Stimulated activated CD4-positive, alpha-beta T cell treated with anti-CD3 and anti-CD28 coated beads, Interleukin-15, amount 100 ng/mL, for 24 hours (primary cell): ENCODE results near the gene CAMK2A.

Source experiments
- DNase-seq: peaks from one replicate; pipeline ENCODE4 v3.0.0-alpha.2; 2020

Gene CAMK2A

DNA sequence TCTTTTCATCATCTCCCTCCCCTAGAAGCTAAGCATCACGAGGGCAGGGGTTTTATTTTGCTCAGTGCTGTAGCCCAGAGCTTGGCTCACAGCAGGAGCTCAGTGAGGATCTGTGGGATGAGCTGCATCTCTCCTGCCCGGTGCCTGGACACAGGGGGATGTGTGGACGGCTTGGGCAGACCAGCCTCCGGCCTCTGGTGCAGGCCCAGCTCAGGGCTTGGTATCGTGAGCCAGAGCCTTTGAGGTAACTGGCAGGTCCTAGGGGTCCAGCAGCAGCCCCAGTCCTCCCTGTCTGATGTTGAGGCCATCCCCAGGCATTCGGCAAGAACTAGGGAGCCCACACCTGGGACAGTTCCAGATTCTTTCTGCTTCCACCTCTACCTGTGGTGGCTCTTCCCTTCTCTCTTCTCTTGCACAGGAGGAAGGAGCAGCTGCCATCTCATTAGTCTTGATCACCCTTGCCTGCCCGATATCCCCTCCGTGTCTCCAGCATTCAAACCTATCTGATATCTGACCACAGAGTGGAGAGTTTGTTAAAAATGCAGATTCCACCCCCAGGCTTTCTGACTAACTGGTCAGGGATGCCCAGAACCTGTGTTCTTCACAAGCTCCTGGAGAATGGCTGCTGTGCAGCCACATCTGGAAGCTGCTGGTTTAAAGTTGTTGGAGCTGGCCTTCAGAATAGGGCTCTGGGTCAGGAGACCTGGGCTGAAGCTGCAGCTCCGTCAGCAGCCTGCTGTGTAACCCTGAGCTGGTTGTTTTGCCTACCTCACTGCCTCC is 107.6 kb downstream of the CAMK2A start:
- no peak for DNase-seq

DNA sequence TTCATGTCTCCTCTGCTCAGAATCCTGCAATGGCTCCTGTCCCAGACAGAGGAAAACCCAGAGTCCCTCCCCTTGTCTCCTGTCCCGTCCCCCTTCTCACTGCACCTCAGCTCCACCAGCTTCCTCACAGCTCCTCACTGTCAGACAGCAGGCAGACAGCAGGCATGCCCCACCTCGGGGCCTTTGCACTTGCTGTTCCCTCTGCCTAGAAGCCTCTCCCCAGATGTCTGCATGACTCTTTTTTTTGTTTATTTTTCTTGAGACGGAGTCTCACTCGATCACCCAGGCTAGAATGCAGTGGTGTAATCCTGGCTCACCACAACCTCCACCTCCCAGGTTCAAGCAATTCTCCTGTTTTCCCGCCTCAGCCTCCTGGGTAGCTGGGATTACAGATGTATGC is 108.5 kb downstream of the CAMK2A start:
- no peak for DNase-seq

DNA sequence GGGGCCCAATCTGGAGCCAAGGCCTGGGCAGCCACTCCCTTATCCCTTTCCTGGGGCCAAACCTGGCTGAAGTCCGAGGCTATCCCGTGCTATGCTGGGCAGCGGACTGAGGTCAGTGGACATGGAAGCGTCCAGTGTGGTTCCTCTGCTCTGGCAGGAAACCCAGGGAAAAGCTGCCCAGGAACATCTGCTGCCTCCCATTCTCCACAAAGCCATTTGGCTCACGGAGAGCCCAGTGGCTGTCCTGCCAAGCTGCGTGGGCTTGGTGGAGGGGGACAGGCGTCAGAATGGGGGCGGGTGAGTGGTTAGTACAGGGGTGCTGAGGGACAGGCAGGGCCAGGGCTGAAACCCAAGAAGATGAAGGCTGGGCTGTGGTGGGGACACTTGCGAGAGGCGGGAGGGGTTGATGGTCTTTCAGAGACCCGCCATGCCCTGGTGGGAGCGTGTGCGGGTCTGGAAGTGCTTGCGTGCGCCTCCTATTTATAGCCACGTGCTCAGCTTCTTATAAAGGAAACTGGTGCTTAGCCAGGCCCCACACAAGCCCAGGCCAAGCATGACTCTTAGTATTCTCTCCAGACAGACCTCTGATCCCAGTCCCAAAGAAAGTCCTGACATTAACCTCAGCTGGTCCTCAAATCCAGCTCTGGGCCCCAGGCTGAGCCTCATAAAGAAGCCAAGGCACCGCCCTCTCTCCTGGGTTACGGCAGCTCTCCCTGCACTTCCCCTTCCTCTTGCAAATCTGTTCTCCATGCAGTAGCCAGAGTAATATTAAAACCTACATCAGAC is 109.1 kb downstream of the CAMK2A start:
- DNase-seq, result no peak

DNA sequence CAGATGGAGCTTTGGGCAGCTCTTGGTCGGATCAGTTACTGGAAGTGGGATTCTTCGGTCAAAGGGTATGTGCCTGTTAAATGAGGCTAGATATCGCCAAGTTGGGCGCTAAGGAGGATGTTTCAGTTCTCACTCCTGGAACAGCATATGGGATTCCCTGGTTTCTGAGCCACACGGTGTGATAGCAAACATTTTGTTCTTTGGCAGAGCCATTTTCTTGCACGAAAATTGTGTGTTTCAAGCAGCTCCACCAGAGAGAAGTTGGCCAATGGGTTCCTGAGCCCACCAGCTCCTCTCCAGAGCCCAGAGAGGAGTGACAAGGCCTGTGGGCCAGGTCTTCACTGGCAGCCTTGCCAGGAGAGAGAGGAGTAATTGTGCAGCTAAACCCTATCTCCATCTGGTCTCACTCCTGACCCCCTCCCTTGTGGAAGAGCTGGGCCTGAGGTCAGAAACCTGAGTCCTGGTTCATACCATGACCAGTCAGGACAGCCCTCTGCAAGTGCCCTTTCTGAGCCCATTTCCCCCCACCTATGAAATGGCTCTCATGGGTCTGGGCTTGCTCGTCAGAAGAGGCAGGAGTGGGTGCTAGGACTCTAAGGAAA is 110.5 kb downstream of the CAMK2A start:
- no peak for DNase-seq

DNA sequence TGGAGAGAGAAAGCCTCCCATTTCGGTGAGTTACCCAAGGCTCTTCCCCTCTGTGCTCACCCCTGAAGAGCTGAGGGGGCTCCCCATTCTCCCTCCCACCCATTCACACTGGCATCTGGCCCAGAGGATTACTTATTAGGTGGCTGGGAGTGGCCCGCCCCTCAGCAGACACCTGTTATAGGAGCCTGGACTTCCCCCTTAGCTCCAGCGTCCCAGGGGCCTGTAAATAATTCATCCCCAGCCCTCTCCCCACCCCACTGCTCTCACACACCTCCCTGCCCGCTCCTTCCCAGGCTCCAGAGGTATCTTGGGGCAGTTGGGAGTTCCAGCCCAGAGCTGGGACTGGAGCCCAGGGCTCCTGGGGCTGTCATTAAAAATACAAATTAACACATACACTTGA is 111.3 kb downstream of the CAMK2A start:
- no peak for DNase-seq

DNA sequence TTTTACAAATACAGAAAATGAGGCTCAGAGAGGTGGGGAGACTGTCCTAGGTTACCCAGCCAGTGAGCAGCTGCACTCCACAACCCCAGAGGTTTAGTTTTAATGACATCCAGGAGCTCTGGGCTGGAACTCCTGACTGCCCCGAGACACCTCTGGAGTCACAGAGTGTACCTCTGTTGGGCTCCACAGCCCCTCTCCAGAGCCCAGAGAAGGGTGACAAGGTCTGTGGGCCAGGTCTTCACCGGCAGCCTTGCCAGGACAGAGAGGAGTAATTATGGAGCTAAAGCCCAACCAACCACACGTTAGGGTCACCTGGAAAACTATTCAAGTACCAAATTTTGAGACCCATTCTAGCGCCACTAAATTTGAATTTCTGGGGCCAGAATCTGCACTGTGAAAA is 111.9 kb downstream of the CAMK2A start:
- no peak for DNase-seq

DNA sequence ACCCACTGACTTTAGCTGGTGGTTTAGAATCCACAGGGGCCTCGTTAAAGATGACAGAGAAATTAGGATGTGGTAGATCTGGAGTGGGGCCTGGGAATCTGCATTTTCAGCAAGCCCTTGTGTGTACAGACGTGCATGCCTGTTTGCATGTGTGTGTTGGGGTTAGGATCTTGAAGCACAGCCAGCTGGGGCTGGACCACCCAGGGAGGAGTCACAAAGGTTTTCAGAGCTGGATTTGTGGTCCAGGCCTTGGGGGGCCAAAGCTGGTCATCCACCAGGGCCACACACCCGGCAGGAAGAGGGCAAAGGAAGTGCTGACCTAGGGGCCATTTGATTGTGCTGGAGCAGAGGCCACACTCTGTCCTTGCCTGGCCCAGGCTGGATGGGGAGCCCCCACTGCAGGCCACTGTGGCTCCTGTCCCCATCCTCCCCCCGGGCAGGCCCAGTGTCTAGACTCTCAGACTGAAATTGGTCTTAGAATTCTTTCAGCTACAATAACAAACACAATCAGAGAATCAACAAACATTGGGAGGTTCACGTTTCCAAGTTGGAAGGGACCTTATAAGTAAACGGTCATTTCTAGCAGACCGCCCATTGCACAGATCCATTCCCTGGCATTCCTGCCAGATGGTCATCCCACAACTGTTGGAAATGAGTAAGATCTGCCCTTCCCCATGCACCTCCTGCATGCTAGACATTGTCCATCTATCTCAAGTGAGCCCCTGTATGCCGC is 112.7 kb downstream of the CAMK2A start:
- DNase-seq, result no peak

DNA sequence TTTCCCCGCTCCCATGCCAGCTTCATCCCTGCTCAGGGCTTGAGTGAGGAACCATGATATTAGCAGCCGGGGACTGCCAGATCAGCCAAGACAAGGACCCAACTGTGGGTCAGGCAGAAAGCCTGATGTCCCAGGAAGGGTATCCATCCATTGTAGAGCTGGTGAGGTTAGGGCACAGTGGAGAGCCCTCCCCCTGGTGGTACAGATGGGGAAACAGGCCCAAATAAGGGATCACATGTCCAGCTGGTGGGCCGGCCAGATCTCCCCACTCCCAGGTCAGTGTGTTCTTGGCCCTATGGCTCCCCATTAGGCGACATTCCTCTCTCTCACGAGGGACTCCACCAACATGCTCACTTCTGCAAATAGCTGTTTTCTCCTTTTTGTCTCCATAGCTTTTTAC is 114.0 kb downstream of the CAMK2A start:
- DNase-seq, result no peak

DNA sequence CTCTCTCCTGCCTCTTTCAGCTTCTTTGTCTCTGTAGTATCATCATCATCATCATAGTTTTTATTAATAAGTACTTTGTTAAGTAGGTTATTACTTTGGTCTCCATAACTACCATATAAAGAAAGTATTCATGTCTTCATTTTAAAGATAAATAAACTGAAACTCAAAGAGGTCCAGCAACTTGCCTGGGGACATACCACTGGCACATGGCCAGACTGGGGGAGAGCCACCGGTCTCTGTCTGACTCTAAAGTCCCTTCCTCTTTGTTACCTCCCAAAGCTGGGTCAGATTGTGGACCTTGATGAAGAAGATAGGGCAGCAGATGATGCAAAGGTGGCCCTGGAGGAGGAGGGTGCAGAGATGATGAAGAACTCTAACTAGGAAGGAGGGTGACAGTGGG is 114.5 kb downstream of the CAMK2A start:
- DNase-seq, result no peak

DNA sequence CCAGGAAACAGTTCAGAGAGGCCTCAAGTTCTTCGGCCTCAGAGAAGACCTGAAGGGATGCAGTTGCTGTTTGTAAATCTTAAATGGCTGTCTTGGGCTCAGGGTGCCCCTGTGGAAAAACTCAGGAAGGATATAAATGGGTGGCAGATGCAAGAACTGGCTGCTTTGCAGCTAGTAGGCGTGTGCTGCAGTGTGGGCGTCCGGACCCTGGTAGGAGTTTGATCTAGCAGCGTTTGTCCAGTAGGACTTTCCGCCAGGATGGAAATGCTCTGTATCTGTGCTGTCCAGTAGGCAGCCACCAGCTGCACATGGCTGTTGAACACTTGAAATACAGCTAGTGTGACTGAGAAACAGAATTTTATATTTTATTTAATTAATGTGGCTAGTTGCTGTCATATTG is 115.3 kb downstream of the CAMK2A start:
- no peak for DNase-seq

DNA sequence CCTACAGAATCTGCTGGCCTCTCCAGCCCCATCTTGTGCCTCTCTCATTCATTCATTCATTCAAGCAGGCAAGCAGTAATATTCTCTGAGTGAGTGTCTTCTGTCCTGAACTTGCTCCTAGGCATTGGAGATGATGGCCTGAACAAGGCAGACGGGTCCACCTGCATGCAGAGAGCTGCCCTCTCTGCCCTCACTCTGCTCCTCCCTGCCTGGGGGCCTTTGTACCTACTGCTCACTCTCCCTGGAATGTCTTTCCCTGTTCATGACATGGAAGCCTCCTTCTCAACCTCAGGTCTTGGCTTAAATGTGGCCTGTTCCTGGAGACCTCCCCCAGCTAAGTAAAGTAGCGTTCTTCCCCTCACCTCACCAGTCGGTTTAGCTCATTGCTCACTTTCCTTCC is 116.4 kb downstream of the CAMK2A start:
- no peak for DNase-seq

DNA sequence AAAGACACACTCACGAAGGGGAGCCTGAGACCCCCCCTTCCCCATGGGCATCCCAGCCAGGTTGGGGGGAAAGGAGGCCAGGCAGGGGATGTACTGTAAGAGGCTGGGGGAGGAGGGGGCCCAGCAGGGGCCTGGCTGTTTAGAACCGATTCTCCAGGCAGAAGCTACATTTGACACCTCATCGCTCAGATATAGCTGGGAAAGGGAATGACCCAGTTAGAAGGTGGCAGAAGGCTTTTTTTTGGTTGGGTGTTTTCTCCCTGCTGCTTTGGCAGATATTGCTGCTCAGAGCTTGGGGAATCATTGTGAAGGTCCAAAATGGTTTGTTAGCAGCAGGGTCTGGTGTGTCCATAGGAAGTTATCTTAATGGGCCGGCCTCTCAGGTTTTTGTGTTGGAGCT is 117.0 kb downstream of the CAMK2A start:
- no peak for DNase-seq

DNA sequence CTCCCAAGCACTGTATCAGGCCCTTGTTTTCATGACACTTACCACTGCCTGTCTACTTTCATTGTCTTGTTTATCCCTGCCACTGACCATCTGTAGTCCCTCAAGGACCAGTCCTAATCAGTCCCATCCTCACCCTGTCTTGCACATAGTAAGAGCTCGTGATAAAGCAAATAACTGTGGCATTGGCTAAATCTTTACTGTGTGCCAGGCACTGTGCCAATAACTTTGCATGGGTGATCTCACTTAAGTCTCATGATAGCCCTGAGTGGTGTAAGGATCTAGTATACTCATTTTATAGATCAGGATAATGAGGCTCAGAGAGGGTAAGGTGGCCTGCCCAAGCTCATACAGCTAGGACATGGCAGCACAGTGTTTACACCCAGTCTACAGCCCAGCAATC is 117.4 kb downstream of the CAMK2A start:
- no peak for DNase-seq
